Adrenal gland (tissue), 12 donors: Measurements from ENCODE around the gene IMPA2. TPM values are rescaled to one million over a fixed set of nuclear protein-coding genes. Genes with fewer than 3 reads are reported as not detected.
A peak's percentile ranks its signal among the peaks of the same experiment; 100 is the strongest.

Experiments used
- DNase-seq, 7 donors: peaks; one replicate each; pipeline ENCODE4 v3.0.0-alpha.2; 2019 to 2020
- H3K27ac ChIP-seq, 5 donors: fragments of 200-600 bp; sonication (generic) in 4 of 5; 1 replicate in 3 of 5; 2 replicates in 2 of 5; pipeline versions ENCODE4 v1.5.1 to v1.8.0; 2016 to 2020; ENCODE audit warnings: mild to moderate bottlenecking in 1 of 5
- H3K27me3 ChIP-seq: fragments of 200-600 bp; 2 replicates; pipeline ENCODE4 v1.8.0; 2021
- H3K36me3 ChIP-seq, 2 donors: fragments of 200-600 bp; replicated peaks in 1 of 2; 1 replicate in 1 of 2; 2 replicates in 1 of 2; pipeline versions ENCODE4 v1.5.1 to v1.8.0; 2018 to 2022
- H3K4me1 ChIP-seq, 2 donors: fragments of 200-600 bp; replicated peaks in 1 of 2; 1 replicate in 1 of 2; 2 replicates in 1 of 2; pipeline versions ENCODE4 v1.5.1 to v1.8.0; 2018 to 2021
- H3K4me3 ChIP-seq, 4 donors: fragments of 200-600 bp; sonication (generic) in 3 of 4; one replicate each; pipeline ENCODE4 v1.5.1; 2016 to 2018
- H3K9me3 ChIP-seq, 3 donors: fragments of 200-600 bp; sonication (generic) in 1 of 3; replicated peaks in 1 of 3; 1 replicate in 2 of 3; 2 replicates in 1 of 3; pipeline versions ENCODE4 v1.5.1 to v1.8.0; 2016 to 2021
- CTCF ChIP-seq, 6 experiments: fragments of 450-650 bp in 4 of 6; fragments of 200-600 bp in 2 of 6; sonication (generic) in 1 of 6; IDR thresholded peaks; 1 replicate in 5 of 6; 2 replicates in 1 of 6; pipeline versions ENCODE4 v1.5.1 to v1.8.0; 2016 to 2021; ENCODE audit warnings: antibody characterized with exemption in 6 of 6, mild to moderate bottlenecking in 2 of 6, moderate library complexity in 1 of 6
- POLR2A ChIP-seq, 2 donors: fragments of 450-650 bp; IDR thresholded peaks; one replicate each; pipeline ENCODE4 v1.6.1; 2017; ENCODE audit warnings: antibody characterized with exemption in 2 of 2, mild to moderate bottlenecking in 2 of 2, moderate library complexity in 1 of 2
- WGBS, 4 donors: extraction: QIAGEN DNeasy Blood & Tissue Kit in 2 of 4; methylation state at CpG; one replicate each; pipeline versions ENCODE4 v1.1.5 to v1.1.7; 2013 to 2017; 5-methylcytosine and 5-hydroxymethylcytosine counted together
- intact Hi-C, 2 donors: fragments of 100-400 bp; cut with DNase I; formaldehyde crosslinking; loops; one replicate each; pipeline versions ENCODE4 v1.14.1 to v1.15.0; 2022 to 2023
- polyA plus RNA-seq, 3 donors: library from polyadenylated mRNA; stranded (reverse); fragments of 200-250 nt in 2 of 3; fragments of 350-450 nt in 1 of 3; fragmentation: Illumina TruSeq in 1 of 3; extraction: RNeasy Lipid Tissue Mini Kit (QIAGEN cat#74804) in 1 of 3; gene quantifications; one replicate each; pipeline ENCODE4 v1.2.3, GENCODE V29; 2013 to 2014
- total RNA-seq, 9 donors: library from RNA; depleted of rRNA in 4 of 9; stranded (reverse); fragments of >200 nt in 4 of 9; fragments of 120-200 nt in 1 of 9; fragmentation: NEBNext Ultra II Directional in 1 of 9; extraction: Animal tissue kit (Norgen Biotek cat#: 25700) in 1 of 9; gene quantifications; one replicate each; pipeline versions ENCODE4 v1.1.0 to v1.2.4, GENCODE V29; 2013 to 2023
- donor health status: healthy with polysubstance abuse.
- donor health status: Bipolar disorder and iron deficiency.
- donor health status: DM: yes; HTN: yes; CAD: no.
- donor health status: DM: no; HTN: no; CAD: no.
- donor health status: DM: no; HTN: no; CAD: no.
- donor health status: DM: yes; HTN: yes; CAD: no.

Gene IMPA2
- total and polyA plus RNA-seq, 12 donors = 7.9 to 41.3 (median 20.4) TPM

- no peaks in the 10 kb centered on the region for H3K9me3 ChIP-seq
- intact Hi-C loops = no loop called here
- no peaks in the 10 kb centered on the region for H3K36me3 ChIP-seq
- no peak overlapping the region for H3K27ac ChIP-seq
- H3K27me3 ChIP-seq = no peaks in the 10 kb centered on the region
- TF ChIP-seq POLR2A (IDR thresholded peaks at IDR 0.05) (no peak), CTCF (IDR thresholded peaks at IDR 0.05) (no peak)
- H3K4me1 ChIP-seq = peaks cover 6 to 7% of the 10 kb centered on the region in 2 donors
- no peak overlapping the region for H3K4me3 ChIP-seq
- 92 to 98% (median 97%) methylated on average over 12 of the region's 12 CpGs for WGBS, 4 donors
- no peak for DNase-seq
Observed at GRCh38 chr18:12007063-12007462, 25.8 kb downstream of the IMPA2 start.

- Histone ChIP-seq H3K9me3 (no peaks in the 10 kb centered on the region), H3K36me3 (no peaks in the 10 kb centered on the region), H3K27me3 (no peaks in the 10 kb centered on the region), H3K4me1 (peaks cover 7% of the 10 kb centered on the region in 2 donors), H3K27ac (no peak overlapping the region), H3K4me3 (no peak overlapping the region)
- TF ChIP-seq POLR2A (IDR thresholded peaks at IDR 0.05) (no peak), CTCF (IDR thresholded peaks at IDR 0.05) (no peak)
- DNase-seq = no peak
- WGBS, 4 donors = 81 to 91% (median 88%) methylated on average over 13 of the region's 13 CpGs
- intact Hi-C loops = no loop called here
Observed at GRCh38 chr18:12008181-12008767, 27.0 kb downstream of the IMPA2 start.

- Histone ChIP-seq H3K4me3 (no peak overlapping the region), H3K9me3 (no peaks in the 10 kb centered on the region), H3K4me1 (peaks cover 7% of the 10 kb centered on the region in 2 donors), H3K36me3 (no peaks in the 10 kb centered on the region), H3K27me3 (no peaks in the 10 kb centered on the region), H3K27ac (no peak overlapping the region)
- 74 to 82% (median 77%) methylated on average over 5 to 6 of the region's 6 CpGs for WGBS, 4 donors
- no peak for DNase-seq
- intact Hi-C loops = no loop called here
- TF ChIP-seq POLR2A (IDR thresholded peaks at IDR 0.05) (no peak), CTCF (IDR thresholded peaks at IDR 0.05) (no peak)
Observed at GRCh38 chr18:12008842-12009580, 27.7 kb downstream of the IMPA2 start.

GRCh38 chr18:12009581-12010140 is 28.4 kb downstream of the IMPA2 start:
- intact Hi-C loops = no loop called here
- H3K27ac ChIP-seq = no peak overlapping the region
- no peaks in the 10 kb centered on the region for H3K27me3 ChIP-seq
- no peak overlapping the region for H3K4me3 ChIP-seq
- TF ChIP-seq POLR2A (IDR thresholded peaks at IDR 0.05) = no peak
- TF ChIP-seq CTCF (IDR thresholded peaks at IDR 0.05) = no peak
- H3K36me3 ChIP-seq = no peaks in the 10 kb centered on the region
- peaks cover 7% of the 10 kb centered on the region in 2 donors for H3K4me1 ChIP-seq
- no peaks in the 10 kb centered on the region for H3K9me3 ChIP-seq
- peak in 1 of 7 donors; percentile 7 for DNase-seq
- WGBS, 4 donors = 82 to 93% (median 89%) methylated on average over 12 of the region's 12 CpGs
